ENCODE results near the gene RABGGTA. TPM values are rescaled to one million over a fixed set of nuclear protein-coding genes. Genes with fewer than 3 reads are reported as not detected.

The RABGGTA gene
- total RNA-seq, 2 experiments from 2014 or later, result 37.6 to 42.7 TPM

GRCh38 chr14:24280797-24281460 lies 9.5 kb upstream of the RABGGTA start:
- CTCF ChIA-PET, result interaction anchor here (1.1 to 8.1 kb wide), 10 partner anchors 10 to 191 kb away, joined by 3 to 85 read pairs (median 10); partner anchors contain the start of genes CIDEB, DHRS1, IRF9 and KHNYN
- POLR2A ChIA-PET, result interaction anchor here (0.8 to 3.3 kb wide), 5 partner anchors 8 to 68 kb away, joined by 3 to 14 read pairs (median 4); partner anchors contain the start of genes CHMP4A, DHRS1 and NOP9
- intact Hi-C loops (cut with micrococcal nuclease), result no loop called here
- Mint-ChIP-seq H3K27ac (no peak overlapping the region), H3K4me1 (ENCODE audit: low read depth) (peaks cover 45% of the 10 kb centered on the region), H3K27me3 (no peaks in the 10 kb centered on the region), H3K36me3 (ENCODE audit: low read depth) (peaks cover 7% of the 10 kb centered on the region), H3K9me3 (peaks cover 3% of the 10 kb centered on the region), H3K4me3 (no peak overlapping the region)
- TF ChIP-seq CTCF (IDR thresholded peaks at IDR 0.05), result no peak
- DNase-seq (no peak), ATAC-seq (no peak)

- ChIA-PET CTCF (interaction anchor here (1.1 to 8.1 kb wide), 11 partner anchors 9 to 151 kb away, joined by 3 to 85 read pairs (median 9); partner anchors contain the start of genes CIDEB, DHRS1, IRF9 and KHNYN), POLR2A (interaction anchor here (1.0 to 3.3 kb wide), 6 partner anchors 9 to 67 kb away, joined by 3 to 14 read pairs (median 4); partner anchors contain the start of genes CHMP4A, DHRS1 and NOP9)
- Mint-ChIP-seq H3K27me3 (no peaks in the 10 kb centered on the region), H3K4me3 (no peak overlapping the region), H3K36me3 (ENCODE audit: low read depth) (peaks cover 7% of the 10 kb centered on the region), H3K4me1 (ENCODE audit: low read depth) (peaks cover 44% of the 10 kb centered on the region), H3K27ac (peak overlapping the region; percentile 77), H3K9me3 (peaks cover 3% of the 10 kb centered on the region)
- peak; percentile 53 for TF ChIP-seq CTCF (IDR thresholded peaks at IDR 0.05)
- ATAC-seq, result peak; percentile 88
- intact Hi-C loops (cut with micrococcal nuclease), result no loop called here
- peak; percentile 76 for DNase-seq
These were observed 8.1 kb upstream of the RABGGTA start for GRCh38 chr14:24279301-24280186.

GRCh38 chr14:24278424-24278823 lies 7.0 kb upstream of the RABGGTA start:
- CTCF ChIA-PET, result interaction anchor here (0.9 to 8.1 kb wide), 9 partner anchors 13 to 153 kb away, joined by 3 to 85 read pairs (median 12); partner anchors contain the start of genes CHMP4A, CIDEB, DHRS1 and KHNYN
- no peak for ATAC-seq
- H3K9me3 Mint-ChIP-seq, result peaks cover 3% of the 10 kb centered on the region
- no peak for DNase-seq
- peak overlapping the region; percentile 77 for H3K27ac Mint-ChIP-seq
- H3K27me3 Mint-ChIP-seq, result no peaks in the 10 kb centered on the region
- intact Hi-C loops (cut with micrococcal nuclease), result no loop called here
- H3K36me3 Mint-ChIP-seq (ENCODE audit: low read depth), result peaks cover 7% of the 10 kb centered on the region
- POLR2A ChIA-PET, result interaction anchor here (1.8 to 3.3 kb wide), 3 partner anchors 12 to 34 kb away, joined by 5 to 14 read pairs (median 9); partner anchors contain the start of genes DHRS1 and NOP9
- TF ChIP-seq CTCF (IDR thresholded peaks at IDR 0.05), result no peak
- H3K4me3 Mint-ChIP-seq, result no peak overlapping the region
- H3K4me1 Mint-ChIP-seq (ENCODE audit: low read depth), result peaks cover 54% of the 10 kb centered on the region

- peaks cover 60% of the 10 kb centered on the region for H3K4me1 Mint-ChIP-seq (ENCODE audit: low read depth)
- DNase-seq, result peak; percentile 49
- H3K27me3 Mint-ChIP-seq, result no peaks in the 10 kb centered on the region
- H3K4me3 Mint-ChIP-seq, result no peak overlapping the region
- peak overlapping the region; percentile 77 for H3K27ac Mint-ChIP-seq
- peaks cover 3% of the 10 kb centered on the region for H3K9me3 Mint-ChIP-seq
- intact Hi-C loops (cut with micrococcal nuclease), result no loop called here
- TF ChIP-seq CTCF (IDR thresholded peaks at IDR 0.05), result no peak
- H3K36me3 Mint-ChIP-seq (ENCODE audit: low read depth), result peaks cover 9% of the 10 kb centered on the region
- POLR2A ChIA-PET, result interaction anchor here (0.5 to 3.3 kb wide), 5 partner anchors 8 to 1283 kb away, joined by 3 to 14 read pairs (median 5); partner anchors contain the start of genes DHRS1 and NOP9
- CTCF ChIA-PET, result interaction anchor here (0.9 to 8.1 kb wide), 8 partner anchors 13 to 64 kb away, joined by 3 to 85 read pairs (median 22); partner anchors contain the start of genes CHMP4A, CIDEB, DHRS1 and LTB4R
- ATAC-seq, result no peak
These were observed 6.4 kb upstream of the RABGGTA start for GRCh38 chr14:24277606-24278321.

Measured in activated CD8-positive, alpha-beta T cell treated with anti-CD3 and anti-CD28 coated beads for 36 hours (primary cell).